ENCODE measurements around the gene MAP3K2.

Gene MAP3K2

GRCh38 chr2:127280693-127281092, 107.1 kb downstream of the MAP3K2 start:
- DNase-seq, result no peak

GRCh38 chr2:127279781-127280180, 108.0 kb downstream of the MAP3K2 start:
- DNase-seq, result no peak

- DNase-seq, result no peak
These were observed 108.8 kb downstream of the MAP3K2 start for GRCh38 chr2:127278959-127279358.

GRCh38 chr2:127277028-127277427, 110.7 kb downstream of the MAP3K2 start:
- DNase-seq, result no peak

GRCh38 chr2:127275789-127276188, 112.0 kb downstream of the MAP3K2 start:
- no peak for DNase-seq

GRCh38 chr2:127275356-127275755, 112.4 kb downstream of the MAP3K2 start:
- no peak for DNase-seq

- peak; percentile 12 to 21 for DNase-seq
These were observed 117.1 kb downstream of the MAP3K2 start for GRCh38 chr2:127270663-127271062.

GRCh38 chr2:127261804-127262406, 125.9 kb downstream of the MAP3K2 start:
- DNase-seq, result no peak

- no peak for DNase-seq
These were observed 128.4 kb downstream of the MAP3K2 start for GRCh38 chr2:127259355-127259754.

GRCh38 chr2:127256866-127257265, 130.9 kb downstream of the MAP3K2 start:
- DNase-seq, result peak; percentile 69 to 71

- DNase-seq, result peak; percentile 64 to 76
These were observed 131.4 kb downstream of the MAP3K2 start for GRCh38 chr2:127256381-127256780.

GRCh38 chr2:127255721-127256120, 132.1 kb downstream of the MAP3K2 start:
- DNase-seq, result no peak

- peak in 1 of 2 experiments; percentile 7 for DNase-seq
These were observed 132.6 kb downstream of the MAP3K2 start for GRCh38 chr2:127255146-127255545.

GRCh38 chr2:127254386-127254981, 133.3 kb downstream of the MAP3K2 start:
- no peak for DNase-seq
